ENCODE results near the gene OSBPL3.

Gene OSBPL3

GRCh38 chr7:24975644-24976260 is 4.2 kb downstream of the OSBPL3 start:
- Histone ChIP-seq H3K9me3 (ENCODE audit: insufficient read depth, low read length) (no peaks in the 10 kb centered on the region), H3K9me2 (replicated peaks; ENCODE audit: insufficient read depth, low read length) (no peaks in the 10 kb centered on the region), H3K4me2 (ENCODE audit: low read depth, low read length, poor library complexity, severe bottlenecking) (peak overlapping the region; percentile 29), H4K20me1 (ENCODE audit: low read depth, low read length) (peaks cover 73% of the 10 kb centered on the region), H3K27me3 (ENCODE audit: low read length) (no peaks in the 10 kb centered on the region), H3K9ac (ENCODE audit: low read length) (no peak overlapping the region), H3K36me3 (ENCODE audit: low read length) (no peaks in the 10 kb centered on the region), H3K27ac (ENCODE audit: low read depth, low read length) (no peak overlapping the region), H3K79me2 (ENCODE audit: insufficient read depth, low read length) (peaks cover 93% of the 10 kb centered on the region), H3F3A (ENCODE audit: insufficient read depth) (no peaks in the 10 kb centered on the region), H2AFZ (ENCODE audit: low read depth, low read length, severe bottlenecking) (no peak overlapping the region), H3K4me3 (ENCODE audit: insufficient read depth, low read length, poor library complexity, severe bottlenecking) (no peak overlapping the region)
- TF ChIP-seq EZH2phosphoT487 (conservative IDR thresholded peaks at IDR 0.05; ENCODE audit: low read length): no peak
- no peak for TF ChIP-seq CTCF (IDR thresholded peaks at IDR 0.05; ENCODE audit: insufficient read depth, low read length, poor library complexity, severe bottlenecking)

- H4K20me1 ChIP-seq (ENCODE audit: low read depth, low read length): peaks cover 73% of the 10 kb centered on the region
- no peaks in the 10 kb centered on the region for H3F3A ChIP-seq (ENCODE audit: insufficient read depth)
- no peaks in the 10 kb centered on the region for H3K9me2 ChIP-seq (replicated peaks; ENCODE audit: insufficient read depth, low read length)
- no peaks in the 10 kb centered on the region for H3K36me3 ChIP-seq (ENCODE audit: low read length)
- H3K9ac ChIP-seq (ENCODE audit: low read length): no peak overlapping the region
- H3K9me3 ChIP-seq (ENCODE audit: insufficient read depth, low read length): no peaks in the 10 kb centered on the region
- peaks cover 99% of the 10 kb centered on the region for H3K79me2 ChIP-seq (ENCODE audit: insufficient read depth, low read length)
- TF ChIP-seq EZH2phosphoT487 (conservative IDR thresholded peaks at IDR 0.05; ENCODE audit: low read length) (no peak), CTCF (IDR thresholded peaks at IDR 0.05; ENCODE audit: insufficient read depth, low read length, poor library complexity, severe bottlenecking) (no peak)
- H3K27me3 ChIP-seq (ENCODE audit: low read length): no peaks in the 10 kb centered on the region
- no peak overlapping the region for H3K4me3 ChIP-seq (ENCODE audit: insufficient read depth, low read length, poor library complexity, severe bottlenecking)
- H3K4me2 ChIP-seq (ENCODE audit: low read depth, low read length, poor library complexity, severe bottlenecking): peak overlapping the region; percentile 29
- H2AFZ ChIP-seq (ENCODE audit: low read depth, low read length, severe bottlenecking): no peak overlapping the region
- H3K27ac ChIP-seq (ENCODE audit: low read depth, low read length): no peak overlapping the region
Observed at GRCh38 chr7:24975172-24975571, 4.8 kb downstream of the OSBPL3 start.

GRCh38 chr7:24974026-24974832 is 5.7 kb downstream of the OSBPL3 start:
- TF ChIP-seq EZH2phosphoT487 (conservative IDR thresholded peaks at IDR 0.05; ENCODE audit: low read length): no peak
- TF ChIP-seq CTCF (IDR thresholded peaks at IDR 0.05; ENCODE audit: insufficient read depth, low read length, poor library complexity, severe bottlenecking): no peak
- H3K4me3 ChIP-seq (ENCODE audit: insufficient read depth, low read length, poor library complexity, severe bottlenecking): no peak overlapping the region
- H3K9me2 ChIP-seq (replicated peaks; ENCODE audit: insufficient read depth, low read length): no peaks in the 10 kb centered on the region
- H2AFZ ChIP-seq (ENCODE audit: low read depth, low read length, severe bottlenecking): no peak overlapping the region
- no peak overlapping the region for H3K4me2 ChIP-seq (ENCODE audit: low read depth, low read length, poor library complexity, severe bottlenecking)
- H4K20me1 ChIP-seq (ENCODE audit: low read depth, low read length): peaks cover 78% of the 10 kb centered on the region
- H3K27me3 ChIP-seq (ENCODE audit: low read length): no peaks in the 10 kb centered on the region
- no peak overlapping the region for H3K27ac ChIP-seq (ENCODE audit: low read depth, low read length)
- H3K79me2 ChIP-seq (ENCODE audit: insufficient read depth, low read length): peaks cover 100% of the 10 kb centered on the region
- no peaks in the 10 kb centered on the region for H3K36me3 ChIP-seq (ENCODE audit: low read length)
- H3K9me3 ChIP-seq (ENCODE audit: insufficient read depth, low read length): no peaks in the 10 kb centered on the region
- H3F3A ChIP-seq (ENCODE audit: insufficient read depth): no peaks in the 10 kb centered on the region
- no peak overlapping the region for H3K9ac ChIP-seq (ENCODE audit: low read length)
